Activated CD4-positive, alpha-beta T cell treated with anti-CD3 and anti-CD28 coated beads, Interleukin-10, Interleukin-2, amounts not matched to agents 100 ng/mL and 50 ng/mL, durations not matched to agents 16 hours and 8 hours (primary cell): ENCODE measurements around the gene SOCS3.
A peak's percentile ranks its signal among the peaks of the same experiment; 100 is the strongest.
"Not testable (repeated sequence)": the region's sequence is repeated elsewhere in the genome, so short reads cannot be mapped to it uniquely, and the experiment has no call there.

Experiments
- DNase-seq: peaks from one replicate; pipeline ENCODE4 v3.0.0-alpha.2; 2020

The SOCS3 gene

GRCh38 chr17:78327880-78328279, 32.0 kb downstream of the SOCS3 start:
- no peak for DNase-seq

DNA sequence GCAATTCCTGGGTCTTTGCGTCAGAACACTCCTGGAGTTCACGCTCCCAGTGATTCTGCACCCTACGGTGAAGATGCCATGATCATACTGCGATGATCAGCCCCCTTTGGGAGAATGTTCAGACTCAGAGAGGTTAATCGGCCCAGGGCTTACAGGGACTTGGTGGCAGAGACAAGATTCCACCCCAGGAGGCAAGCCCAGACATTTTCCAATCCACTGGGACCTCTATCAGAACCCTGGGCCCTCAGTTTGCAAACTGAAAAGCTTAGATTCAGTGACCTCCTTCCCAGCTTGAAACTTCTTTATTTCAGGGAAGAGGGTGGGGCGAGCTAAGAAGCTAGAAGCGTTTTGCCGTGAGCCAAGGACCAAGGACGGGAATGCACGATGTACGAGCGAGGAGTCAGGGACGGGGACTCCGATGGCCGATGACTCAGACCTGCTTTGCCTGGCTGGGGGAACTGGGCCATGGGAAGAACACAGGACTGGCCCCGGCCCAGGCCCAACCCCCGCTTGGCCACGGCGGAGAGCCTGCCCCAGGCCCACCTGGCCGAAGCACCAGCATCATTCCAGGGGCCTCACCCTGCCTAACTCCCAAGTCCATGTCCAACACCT, 34.7 kb downstream of the SOCS3 start:
- DNase-seq = no peak

DNA sequence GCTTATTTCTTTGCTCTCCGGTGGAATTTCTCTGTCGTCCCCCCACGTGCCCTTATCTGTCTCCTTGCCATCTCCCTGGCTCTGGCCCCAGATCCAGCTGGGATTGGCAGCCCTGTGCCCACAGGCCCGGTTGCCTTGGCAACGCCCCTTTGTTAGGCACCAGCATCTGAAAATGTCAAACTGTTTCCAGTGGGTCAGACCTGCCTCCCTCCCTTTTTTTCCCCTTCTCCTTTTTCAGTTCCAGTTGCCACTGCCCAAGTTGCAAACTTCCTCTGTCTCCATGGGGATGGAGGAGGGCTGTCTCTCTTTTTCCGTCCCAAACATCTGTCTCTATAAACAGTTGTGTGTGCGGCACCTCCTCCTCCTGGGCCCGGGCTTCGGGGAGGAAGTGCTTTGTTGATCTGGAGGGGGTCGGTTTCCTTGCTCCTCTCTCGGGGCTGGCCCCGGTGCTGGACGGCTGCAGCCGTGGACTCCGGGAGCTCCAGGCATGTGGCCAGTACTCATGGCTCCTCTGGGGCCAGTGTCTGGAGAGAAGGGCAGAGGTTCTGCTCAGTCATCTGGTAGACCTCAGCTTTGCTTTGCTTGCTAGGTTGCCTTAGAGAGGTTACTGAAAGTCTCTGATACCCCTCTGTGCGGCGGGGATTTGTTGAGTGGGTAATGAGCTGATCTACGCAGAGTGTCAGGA, 35.3 kb downstream of the SOCS3 start:
- no peak for DNase-seq

GRCh38 chr17:78323826-78324390, 36.0 kb downstream of the SOCS3 start:
- no peak for DNase-seq

DNA sequence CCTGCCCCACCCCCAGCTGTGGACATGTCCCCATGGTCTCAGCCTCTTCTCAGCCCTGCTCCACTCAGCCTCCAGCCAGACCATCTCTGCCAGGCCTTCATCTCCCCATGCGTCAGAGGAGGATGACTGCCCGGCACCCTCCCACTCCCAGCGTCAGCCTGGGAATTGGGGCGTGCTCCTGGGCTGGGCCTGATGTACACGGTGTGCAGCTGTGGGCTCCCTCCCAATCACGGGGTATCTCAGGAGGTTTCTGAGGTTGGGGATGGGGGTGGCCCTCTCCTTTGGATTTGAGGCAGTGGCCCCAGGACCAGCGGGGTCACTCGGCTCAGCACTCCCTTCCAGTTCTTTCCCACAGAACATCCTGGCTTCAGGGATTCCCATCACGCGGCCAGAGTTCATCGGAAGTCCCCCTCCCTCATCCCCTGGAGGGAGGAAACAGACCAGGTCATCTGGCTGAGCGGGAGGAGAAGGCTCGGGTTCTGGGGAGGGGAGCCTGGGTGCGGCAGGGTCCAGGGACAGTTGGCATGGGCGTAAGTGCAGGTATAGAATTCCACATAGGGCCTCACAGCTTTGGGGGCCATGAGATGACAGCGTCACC, 36.9 kb downstream of the SOCS3 start:
- DNase-seq = no peak

GRCh38 chr17:78322327-78322857, 37.5 kb downstream of the SOCS3 start:
- DNase-seq = no peak

DNA sequence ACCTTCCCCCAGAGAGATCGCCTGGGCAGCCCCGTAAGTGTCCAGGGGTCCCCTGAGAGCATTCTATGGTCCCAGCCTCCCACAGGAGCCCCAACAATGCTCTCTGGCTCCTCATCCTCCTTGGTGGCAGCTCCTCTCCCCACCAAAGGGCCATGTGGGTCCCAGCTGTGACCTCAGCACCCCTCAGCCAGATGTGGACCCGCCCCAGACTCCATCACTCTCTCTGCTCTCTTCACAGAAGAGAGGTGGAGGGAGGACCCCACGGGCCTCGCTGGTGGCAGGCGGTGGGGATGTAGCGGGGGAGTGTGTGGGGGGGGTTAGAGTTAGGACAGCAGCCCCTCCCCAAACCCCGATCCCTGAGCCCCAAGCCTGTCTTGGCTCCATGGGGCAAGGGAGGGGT, 41.0 kb downstream of the SOCS3 start:
- no peak for DNase-seq

GRCh38 chr17:78318407-78318806, 41.5 kb downstream of the SOCS3 start:
- DNase-seq = no peak

GRCh38 chr17:78317794-78318400, 42.0 kb downstream of the SOCS3 start:
- DNase-seq = no peak

GRCh38 chr17:78316867-78317789, 42.7 kb downstream of the SOCS3 start:
- no peak for DNase-seq

- no peak for DNase-seq
Measured at GRCh38 chr17:78316115-78316866, 43.6 kb downstream of the SOCS3 start.

- DNase-seq = peak; percentile 62
Measured at GRCh38 chr17:78315355-78316114, 44.3 kb downstream of the SOCS3 start.

- DNase-seq = no peak
Measured at GRCh38 chr17:78314683-78315354, 45.1 kb downstream of the SOCS3 start.

DNA sequence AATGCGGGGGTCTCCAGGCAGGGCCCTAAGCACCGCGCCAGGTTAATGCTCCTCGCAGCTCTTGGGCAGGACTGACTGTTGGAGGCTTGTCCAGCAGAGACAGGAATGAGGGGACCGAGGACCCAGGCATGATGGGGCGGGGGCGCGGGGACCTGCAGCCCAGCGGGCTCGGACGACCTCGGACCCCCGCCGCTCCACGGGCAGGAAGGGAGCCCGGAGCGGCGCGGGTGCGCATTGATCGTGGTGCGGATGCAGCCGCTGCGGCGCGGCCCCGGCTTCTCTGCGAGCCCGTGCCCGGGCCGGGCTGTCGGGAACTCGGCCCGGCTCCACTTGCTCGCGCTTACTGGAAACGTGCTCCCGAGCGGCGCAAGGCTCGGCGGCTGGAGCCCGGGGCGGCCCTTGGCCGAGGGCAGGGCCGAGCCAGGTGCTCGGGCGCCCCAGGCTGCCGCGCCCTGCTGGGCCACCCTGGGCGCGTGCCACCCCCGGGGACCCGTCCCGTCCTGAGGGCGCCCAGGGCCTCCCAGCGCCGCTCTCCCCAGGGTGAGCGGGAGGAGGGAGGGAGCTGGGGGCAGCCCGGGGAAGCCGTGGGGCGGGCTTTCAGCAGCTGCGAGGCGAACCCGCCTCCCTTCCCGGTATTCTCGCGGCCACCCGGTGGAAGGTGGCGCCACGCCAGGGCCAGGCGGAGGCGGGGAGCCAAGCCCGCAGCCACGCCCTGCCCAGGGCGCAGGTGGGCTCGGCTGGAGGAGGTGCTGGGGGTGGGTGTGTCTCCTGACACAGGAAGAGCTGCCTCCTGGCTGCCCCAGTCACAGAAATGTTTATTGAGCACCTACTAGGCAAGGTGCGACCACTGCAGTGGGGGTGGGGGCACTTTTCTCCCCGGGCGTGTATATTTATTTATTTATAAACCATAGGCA, 45.9 kb downstream of the SOCS3 start:
- peak; percentile 88 for DNase-seq

GRCh38 chr17:78309659-78310255, 50.1 kb downstream of the SOCS3 start:
- not testable (repeated sequence) for DNase-seq

GRCh38 chr17:78307887-78308638, 51.8 kb downstream of the SOCS3 start:
- no peak for DNase-seq

- no peak for DNase-seq
Measured at GRCh38 chr17:78306913-78307312, 53.0 kb downstream of the SOCS3 start.
